Measurements from ENCODE around the gene DDX56.

- TF ChIP-seq POLR2AphosphoS5 (IDR thresholded peaks at IDR 0.05) (peak; percentile 47), CTCF (IDR thresholded peaks at IDR 0.05) (peak; percentile 90 to 98 (median 94)), POLR2A (IDR thresholded peaks at IDR 0.05) (no peak)
These were observed 8.5 kb downstream of the DDX56 start for GRCh38 chr7:44565097-44565794.

Measured in prostate gland (tissue), 2 donors.